K562 (cell line): ENCODE data around the gene CACNG7. TPM values are rescaled to one million over a fixed set of nuclear protein-coding genes. Genes with fewer than 3 reads are reported as not detected.
A peak's percentile ranks its signal among the peaks of the same experiment; 100 is the strongest.

Experiments used
- ATF4 ChIP-seq: fragments of 450-650 bp; formaldehyde crosslinking; IDR thresholded peaks from 2 replicates; pipeline ENCODE4 v1.4.0; 2022; ENCODE audit warnings: mild to moderate bottlenecking, moderate library complexity
- DMBX1 ChIP-seq: fragments of 250-450 bp; sonication (Bioruptor Pico); IDR thresholded peaks from 2 replicates; pipeline ENCODE4 v1.8.0; 2022; ENCODE audit warnings: inconsistent platforms, mild to moderate bottlenecking, moderate library complexity, borderline replicate concordance
- ETS1 ChIP-seq: conservative IDR thresholded peaks from 2 replicates; pipeline ENCODE4 v1.6.1; 2011; ENCODE audit warnings: low read depth, mild to moderate bottlenecking, low read length; ENCODE audit not compliant: control insufficient read depth
- FOXA3 ChIP-seq, 2 experiments: fragments of 450-650 bp in 1 of 2; sonication (generic) in 1 of 2; formaldehyde crosslinking; IDR thresholded peaks in 1 of 2; conservative IDR thresholded peaks in 1 of 2; 2 replicates each; pipeline versions ENCODE4 v1.4.0 to v1.8.0; 2020 to 2022; ENCODE audit warnings: mild to moderate bottlenecking in 2 of 2, missing genetic modification reagents in 1 of 2
- HIVEP1 ChIP-seq: fragments of 250-450 bp; sonication (Bioruptor Pico); IDR thresholded peaks from 2 replicates; pipeline ENCODE4 v1.4.0; 2020; ENCODE audit warnings: mild to moderate bottlenecking
- MLLT1 ChIP-seq, 2 experiments: fragments of 450-650 bp; IDR thresholded peaks; 2 replicates each; pipeline ENCODE4 v1.6.1; 2016
- PHF20 ChIP-seq: fragments of 450-650 bp; IDR thresholded peaks from 2 replicates; pipeline ENCODE4 v1.6.1; 2018; ENCODE audit not compliant: partially characterized antibody
- PML ChIP-seq: IDR thresholded peaks from 2 replicates; pipeline ENCODE4 v1.6.1; 2012; ENCODE audit warnings: low read length, inconsistent platforms
- SIN3A ChIP-seq, 2 experiments: fragments of 150-350 bp in 1 of 2; IDR thresholded peaks; 2 replicates each; pipeline ENCODE4 v1.6.1; 2011 to 2016; ENCODE audit warnings: borderline replicate concordance in 2 of 2, low read depth in 2 of 2, low read length in 2 of 2, mild to moderate bottlenecking in 2 of 2, moderate library complexity in 2 of 2; ENCODE audit not compliant: control insufficient read depth in 1 of 2
- SRSF3 ChIP-seq: fragments of 200-400 bp; formaldehyde crosslinking; IDR thresholded peaks from 2 replicates; pipeline ENCODE4 v1.6.1; 2016; ENCODE audit warnings: mild to moderate bottlenecking, low read length, moderate library complexity; ENCODE audit not compliant: insufficient read depth
- THRAP3 ChIP-seq: fragments of 450-650 bp; IDR thresholded peaks from 2 replicates; pipeline ENCODE4 v1.6.1; 2016; ENCODE audit warnings: mild to moderate bottlenecking, inconsistent platforms, borderline replicate concordance
- USF1 ChIP-seq: sonication (generic); formaldehyde crosslinking; IDR thresholded peaks from 2 replicates; pipeline ENCODE4 v1.9.0; 2022; ENCODE audit warnings: mild to moderate bottlenecking, missing genetic modification reagents
- ZBTB43 ChIP-seq: sonication (generic); formaldehyde crosslinking; IDR thresholded peaks from 2 replicates; pipeline ENCODE4 v1.8.0; 2023; ENCODE audit warnings: mild to moderate bottlenecking, missing genetic modification reagents
- ZBTB7A ChIP-seq: IDR thresholded peaks from 2 replicates; pipeline ENCODE4 v1.6.1; 2011; ENCODE audit warnings: low read depth, mild to moderate bottlenecking, low read length, moderate library complexity, borderline replicate concordance; ENCODE audit not compliant: control insufficient read depth
- ZFP30 ChIP-seq: fragments of 250-450 bp; sonication (Bioruptor Pico); IDR thresholded peaks from 2 replicates; pipeline ENCODE4 v1.8.0; 2022; ENCODE audit warnings: moderate library complexity, mild to moderate bottlenecking, inconsistent platforms, borderline replicate concordance
- ZNF277 ChIP-seq: fragments of 250-450 bp; sonication (Bioruptor Pico); IDR thresholded peaks from 2 replicates; pipeline ENCODE4 v1.8.0; 2022; ENCODE audit warnings: inconsistent platforms, mild to moderate bottlenecking, moderate library complexity, borderline replicate concordance
- ZNF280A ChIP-seq: fragments of 450-650 bp; IDR thresholded peaks from 2 replicates; pipeline ENCODE4 v1.6.1; 2018; ENCODE audit warnings: mild to moderate bottlenecking, low read depth; ENCODE audit not compliant: partially characterized antibody
- polyA plus RNA-seq, 8 experiments: library from polyadenylated mRNA; depleted of rRNA in 4 of 8; stranded (reverse) in 5 of 8; unstranded in 3 of 8; fragments of >200 nt; fragmentation: Nextera tagmentation in 2 of 8; fragmentation: Illumina TruSeq in 1 of 8; extraction: Ambion mirVana in 2 of 8; extraction: Trizol in 1 of 8; gene quantifications; 2 replicates each; pipeline versions ENCODE4 v1.2.1 to v1.2.3, GENCODE V29; 2011 to 2014; ENCODE audit warnings: inconsistent platforms in 1 of 8, missing spikeins in 1 of 8
- total RNA-seq, 7 experiments: library from RNA; depleted of rRNA in 6 of 7; stranded (reverse); fragments of >200 nt in 6 of 7; fragmentation: Illumina TruSeq in 2 of 7; extraction: Trizol in 2 of 7; gene quantifications; 2 replicates each; pipeline versions ENCODE4 v1.2.1 to v1.2.3, GENCODE V29; 2011 to 2021; ENCODE audit warnings: low replicate concordance in 1 of 7

The CACNG7 gene
- total and polyA plus RNA-seq, 9 of the 15 experiments (the other 6 are each of a cell fraction or from before 2014, with no cell fraction given) = not detected

- TF ChIP-seq ZBTB43 (CRISPR knock-in tag) (no peak), PML (no peak), ZFP30 (no peak), HIVEP1 (no peak), THRAP3 (no peak), ATF4 (CRISPR knock-in tag) (no peak), USF1 (CRISPR knock-in tag) (no peak), DMBX1 (no peak), ZNF277 (no peak), MLLT1 (IDR thresholded peaks at IDR 0.05) (no peak), FOXA3 (CRISPR knock-in tag; conservative IDR thresholded peaks at IDR 0.05 in 1 of 2, IDR thresholded peaks at IDR 0.05 in 1 of 2) (no peak), ZNF280A (no peak), PHF20 (no peak), SRSF3 (no peak), ETS1 (peak; percentile 69; the same call in 1 of the 2 replicates), SIN3A (IDR thresholded peaks at IDR 0.05; ENCODE audit: borderline replicate concordance in 2 of 2, control insufficient read depth in 1 of 2, low read depth in 2 of 2, low read length in 2 of 2) (no peak), ZBTB7A (no peak)
Observed at GRCh38 chr19:53892981-53893325, 16.1 kb upstream of the CACNG7 start (continued).
